ENCODE measurements around the gene HEPACAM2.

DNA sequence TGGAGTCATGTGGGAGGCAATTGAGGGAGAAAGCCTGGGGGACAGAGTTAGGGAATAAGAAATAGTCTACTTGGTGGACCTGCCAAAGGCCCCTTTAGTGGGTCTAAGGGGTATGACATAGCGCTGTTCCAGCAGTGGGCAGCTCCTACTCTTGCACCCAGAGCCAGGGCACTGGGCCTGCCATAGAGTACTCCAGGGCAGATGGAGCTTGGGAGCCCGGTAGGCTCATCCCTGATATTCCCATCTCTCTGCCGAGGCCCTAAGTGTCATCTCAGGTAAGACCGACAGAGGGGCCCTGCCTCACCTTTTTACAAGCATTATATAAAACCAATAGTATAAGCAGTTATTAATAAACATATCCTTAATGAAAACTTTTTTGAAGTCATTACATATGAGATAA is 87.7 kb downstream of the HEPACAM2 start:
- no peak for TF ChIP-seq POLR2AphosphoS5 (IDR thresholded peaks at IDR 0.05; ENCODE audit: low read depth, low read length)
- no peak for TF ChIP-seq TAF1 (IDR thresholded peaks at IDR 0.05; ENCODE audit: borderline replicate concordance, low read depth, low read length)

Measured in GM12892 (cell line).